Fibroblast of lung (primary cell): ENCODE data around the gene PACSIN2. TPM values are rescaled to one million over a fixed set of nuclear protein-coding genes. Genes with fewer than 3 reads are reported as not detected.

ENCODE experiments used
- DNase-seq, 2 donors: peaks; one replicate each; pipeline versions ENCODE4 v3.0.0 to v3.0.0-alpha.2; 2010; ENCODE audit warnings: low read depth in 2 of 2
- H2AFZ ChIP-seq: 2 replicates; pipeline ENCODE4 v1.5.1; 2012; ENCODE audit warnings: low read length, control low read depth, inconsistent platforms
- H3K27ac ChIP-seq: 2 replicates; pipeline ENCODE4 v1.5.1; 2011; ENCODE audit warnings: low read length, control low read depth; ENCODE audit not compliant: insufficient read depth
- H3K27me3 ChIP-seq: 2 replicates; pipeline ENCODE4 v1.5.1; 2011; ENCODE audit warnings: mild to moderate bottlenecking, low read length; ENCODE audit not compliant: control insufficient read depth, insufficient read depth
- H3K36me3 ChIP-seq: 2 replicates; pipeline ENCODE4 v1.5.1; 2011; ENCODE audit warnings: low read length; ENCODE audit not compliant: control insufficient read depth, insufficient read depth
- H3K4me1 ChIP-seq: 2 replicates; pipeline ENCODE4 v1.5.1; 2011; ENCODE audit warnings: low read length; ENCODE audit not compliant: control insufficient read depth, insufficient read depth; ENCODE audit errors: extremely low read depth
- H3K4me2 ChIP-seq: 2 replicates; pipeline ENCODE4 v1.5.1; 2011; ENCODE audit warnings: low read length, control low read depth; ENCODE audit not compliant: insufficient read depth; ENCODE audit errors: extremely low read depth
- H3K4me3 ChIP-seq, 4 experiments: fragments of 200-600 bp in 1 of 4; sonication (generic) in 1 of 4; replicated peaks in 1 of 4; 2 replicates each; pipeline ENCODE4 v1.5.1; 2011 to 2016; ENCODE audit warnings: low read length in 4 of 4, low read depth in 3 of 4, mild to moderate bottlenecking in 3 of 4, control low read depth in 2 of 4, inconsistent platforms in 1 of 4, mixed read lengths in 1 of 4; ENCODE audit not compliant: insufficient read depth in 1 of 4; ENCODE audit errors: control extremely low read depth in 1 of 4
- H3K79me2 ChIP-seq: 2 replicates; pipeline ENCODE4 v1.5.1; 2012; ENCODE audit warnings: mild to moderate bottlenecking, low read length, inconsistent platforms; ENCODE audit not compliant: control insufficient read depth, insufficient read depth
- H3K9ac ChIP-seq: 2 replicates; pipeline ENCODE4 v1.5.1; 2011; ENCODE audit warnings: mild to moderate bottlenecking, low read length, control low read depth; ENCODE audit not compliant: insufficient read depth
- H3K9me3 ChIP-seq: 2 replicates; pipeline ENCODE4 v1.5.1; 2012; ENCODE audit warnings: low read depth, low read length; ENCODE audit not compliant: control insufficient read depth, insufficient read depth
- H4K20me1 ChIP-seq: 2 replicates; pipeline ENCODE4 v1.5.1; 2011; ENCODE audit warnings: low read length; ENCODE audit not compliant: control insufficient read depth, insufficient read depth; ENCODE audit errors: extremely low read depth
- CTCF ChIP-seq, 2 donors: IDR thresholded peaks in 1 of 2; conservative IDR thresholded peaks in 1 of 2; 1 replicate in 1 of 2; 2 replicates in 1 of 2; pipeline ENCODE4 v1.5.1; 2011 to 2012; ENCODE audit warnings: low read length in 2 of 2, control low read depth in 1 of 2, inconsistent platforms in 1 of 2, low read depth in 1 of 2, mild to moderate bottlenecking in 1 of 2
- EZH2 ChIP-seq: IDR thresholded peaks from 2 replicates; pipeline ENCODE4 v1.5.1; 2012; ENCODE audit warnings: low read length, control low read depth, mild to moderate bottlenecking; ENCODE audit errors: missing control alignments
- polyA plus RNA-seq, 2 donors: library from polyadenylated mRNA; depleted of rRNA in 1 of 2; stranded (reverse) in 1 of 2; unstranded in 1 of 2; fragments of >200 nt; gene quantifications; 2 replicates each; pipeline ENCODE4 v1.2.1, GENCODE V29; 2011 to 2012; ENCODE audit warnings: missing spikeins in 1 of 2
- total RNA-seq: library from RNA; depleted of rRNA; stranded (reverse); fragments of >200 nt; gene quantifications from 2 replicates; pipeline ENCODE4 v1.2.1, GENCODE V29; 2014

Gene PACSIN2
- total and polyA plus RNA-seq, 2 donors (not counting 1 experiment from before 2014, with no cell fraction given): 30.1 to 41.4 TPM

- Histone ChIP-seq H3K36me3 (peaks cover 2% of the 10 kb centered on the region), H3K4me2 (no peak overlapping the region), H2AFZ (no peak overlapping the region), H3K27me3 (no peaks in the 10 kb centered on the region), H3K9ac (no peak overlapping the region), H3K27ac (no peak overlapping the region), H3K4me1 (peaks cover 3% of the 10 kb centered on the region), H3K4me3 (no peak overlapping the region), H3K9me3 (no peaks in the 10 kb centered on the region), H4K20me1 (no peaks in the 10 kb centered on the region), H3K79me2 (peaks cover 21% of the 10 kb centered on the region)
- no peak for TF ChIP-seq EZH2
- TF ChIP-seq CTCF (conservative IDR thresholded peaks at IDR 0.05 in 1 of 2, IDR thresholded peaks at IDR 0.05 in 1 of 2; ENCODE audit: low read depth in 1 of 2, low read length in 2 of 2): no peak
- no peak for DNase-seq
Observed at GRCh38 chr22:42967005-42967404, 47.9 kb downstream of the PACSIN2 start.

GRCh38 chr22:42966497-42966896 lies 48.5 kb downstream of the PACSIN2 start:
- Histone ChIP-seq H3K9me3 (no peaks in the 10 kb centered on the region), H3K4me2 (no peak overlapping the region), H3K27ac (no peak overlapping the region), H3K36me3 (peaks cover 2% of the 10 kb centered on the region), H4K20me1 (no peaks in the 10 kb centered on the region), H2AFZ (no peak overlapping the region), H3K9ac (no peak overlapping the region), H3K4me1 (peaks cover 3% of the 10 kb centered on the region), H3K27me3 (no peaks in the 10 kb centered on the region), H3K79me2 (peaks cover 23% of the 10 kb centered on the region), H3K4me3 (no peak overlapping the region)
- TF ChIP-seq EZH2 (no peak), CTCF (conservative IDR thresholded peaks at IDR 0.05 in 1 of 2, IDR thresholded peaks at IDR 0.05 in 1 of 2; ENCODE audit: low read depth in 1 of 2, low read length in 2 of 2) (no peak)
- DNase-seq: peak in 1 of 2 donors; percentile 48

- H3K4me3 ChIP-seq: no peak overlapping the region
- no peak overlapping the region for H3K4me2 ChIP-seq
- peak in 1 of 2 donors; percentile 41 for DNase-seq
- peaks cover 6% of the 10 kb centered on the region for H3K4me1 ChIP-seq
- H3K79me2 ChIP-seq: peaks cover 27% of the 10 kb centered on the region
- H3K9ac ChIP-seq: no peak overlapping the region
- H3K9me3 ChIP-seq: no peaks in the 10 kb centered on the region
- TF ChIP-seq EZH2 (no peak), CTCF (conservative IDR thresholded peaks at IDR 0.05 in 1 of 2, IDR thresholded peaks at IDR 0.05 in 1 of 2; ENCODE audit: low read depth in 1 of 2, low read length in 2 of 2) (no peak)
- no peaks in the 10 kb centered on the region for H4K20me1 ChIP-seq
- H3K27me3 ChIP-seq: no peaks in the 10 kb centered on the region
- H3K36me3 ChIP-seq: peaks cover 2% of the 10 kb centered on the region
- no peak overlapping the region for H2AFZ ChIP-seq
- H3K27ac ChIP-seq: no peak overlapping the region
Observed at GRCh38 chr22:42964994-42965699, 49.8 kb downstream of the PACSIN2 start.
